ENCODE measurements around the gene ECE1.

Gene ECE1

DNA sequence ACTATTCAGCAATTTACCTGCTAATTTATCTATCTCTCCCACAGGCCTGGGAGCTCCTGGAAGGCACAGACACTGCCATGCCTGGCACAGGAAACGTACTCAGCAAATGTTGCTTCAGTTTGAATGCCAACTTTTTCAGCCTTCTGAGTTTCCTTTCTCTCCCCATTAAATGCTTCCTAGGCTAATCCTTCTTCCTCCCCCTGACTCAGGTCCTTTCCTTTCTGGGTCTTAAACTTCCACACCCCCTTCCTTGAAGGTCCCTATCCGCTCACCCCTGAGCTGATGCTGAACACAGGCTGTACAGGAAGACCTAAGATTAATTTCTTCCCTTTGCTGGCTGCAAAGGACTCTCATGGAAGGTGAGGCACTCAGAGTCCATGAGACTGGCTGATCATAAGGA, 40.3 kb upstream of the ECE1 start:
- TF ChIP-seq CTCF (IDR thresholded peaks at IDR 0.05; ENCODE audit: low read depth, low read length): no peak

DNA sequence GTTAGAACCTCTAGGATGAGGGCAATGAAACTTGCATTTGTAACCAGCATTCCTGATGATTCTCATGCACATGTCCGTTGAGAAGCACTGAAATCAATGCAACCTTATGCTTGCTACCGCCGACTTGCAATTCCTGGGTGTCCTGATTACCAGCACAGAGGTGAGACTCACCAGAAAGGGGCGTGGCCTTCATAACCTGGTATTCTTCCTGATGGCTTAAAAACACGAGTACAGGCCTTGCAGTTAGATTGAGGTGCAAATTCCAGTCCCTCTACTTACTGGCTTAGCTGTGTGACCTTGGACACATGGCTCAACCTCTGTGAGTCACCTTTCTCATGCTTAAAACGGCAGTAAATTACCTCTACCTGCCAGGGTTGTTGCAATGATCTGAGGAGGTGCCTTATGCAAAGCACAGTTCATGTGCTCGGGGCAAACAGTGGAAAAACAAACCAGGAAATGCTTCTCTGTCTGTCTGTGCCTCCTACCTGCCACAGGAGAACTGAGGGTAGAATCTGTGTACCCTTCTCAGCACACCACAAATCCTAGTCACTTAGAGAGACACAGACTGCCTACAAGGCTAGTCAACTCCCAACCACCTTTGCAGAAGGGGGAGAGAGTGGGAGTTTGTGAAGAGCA, 39.1 kb upstream of the ECE1 start:
- H3K4me3 ChIP-seq (replicated peaks in 1 of 2; ENCODE audit: low read depth in 2 of 2, low read length in 2 of 2): no peak overlapping the region
- DNase-seq (ENCODE audit: low read depth in 2 of 2): no peak
- TF ChIP-seq CTCF (IDR thresholded peaks at IDR 0.05; ENCODE audit: low read depth, low read length): no peak

More for the DNA sequence above, 40.3 kb upstream of the ECE1 start:
- no peak overlapping the region for H3K4me3 ChIP-seq (replicated peaks in 1 of 2; ENCODE audit: low read depth in 2 of 2, low read length in 2 of 2)
- DNase-seq (ENCODE audit: low read depth in 2 of 2): no peak

GRCh38 chr1:21327566-21328323, 37.5 kb upstream of the ECE1 start:
- no peak for TF ChIP-seq CTCF (IDR thresholded peaks at IDR 0.05; ENCODE audit: low read depth, low read length)
- no peak for DNase-seq (ENCODE audit: low read depth in 2 of 2)

DNA sequence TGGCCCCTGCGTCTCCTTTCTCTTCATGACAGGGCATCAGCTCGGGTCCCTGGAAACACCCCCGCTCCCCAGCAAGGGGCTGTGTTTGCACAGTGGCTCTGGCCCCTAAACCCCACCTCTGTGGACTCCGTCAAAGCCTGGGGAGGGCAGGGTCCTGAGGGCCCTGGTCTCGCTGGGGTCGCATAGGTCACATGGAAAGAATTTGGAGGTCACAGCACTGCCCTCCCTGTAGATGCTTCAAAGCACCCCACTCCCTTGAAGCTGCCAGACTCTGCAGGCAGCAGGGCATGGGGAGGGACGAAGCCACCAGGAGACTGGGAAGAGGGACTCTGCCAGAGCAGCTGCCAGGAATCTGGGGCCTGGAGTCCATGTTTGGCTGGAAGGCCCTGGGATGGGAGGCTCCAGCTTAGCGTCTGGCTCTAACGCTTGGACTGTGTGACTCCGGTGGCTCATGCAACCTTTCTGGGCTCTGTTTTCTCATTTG, 36.6 kb upstream of the ECE1 start:
- DNase-seq (ENCODE audit: low read depth in 2 of 2): no peak
- no peak for TF ChIP-seq CTCF (IDR thresholded peaks at IDR 0.05; ENCODE audit: low read depth, low read length)
- no peak overlapping the region for H3K4me3 ChIP-seq (replicated peaks in 1 of 2; ENCODE audit: low read depth in 2 of 2, low read length in 2 of 2)

More at GRCh38 chr1:21327566-21328323, 37.5 kb upstream of the ECE1 start:
- no peak overlapping the region for H3K4me3 ChIP-seq (replicated peaks in 1 of 2; ENCODE audit: low read depth in 2 of 2, low read length in 2 of 2)

DNA sequence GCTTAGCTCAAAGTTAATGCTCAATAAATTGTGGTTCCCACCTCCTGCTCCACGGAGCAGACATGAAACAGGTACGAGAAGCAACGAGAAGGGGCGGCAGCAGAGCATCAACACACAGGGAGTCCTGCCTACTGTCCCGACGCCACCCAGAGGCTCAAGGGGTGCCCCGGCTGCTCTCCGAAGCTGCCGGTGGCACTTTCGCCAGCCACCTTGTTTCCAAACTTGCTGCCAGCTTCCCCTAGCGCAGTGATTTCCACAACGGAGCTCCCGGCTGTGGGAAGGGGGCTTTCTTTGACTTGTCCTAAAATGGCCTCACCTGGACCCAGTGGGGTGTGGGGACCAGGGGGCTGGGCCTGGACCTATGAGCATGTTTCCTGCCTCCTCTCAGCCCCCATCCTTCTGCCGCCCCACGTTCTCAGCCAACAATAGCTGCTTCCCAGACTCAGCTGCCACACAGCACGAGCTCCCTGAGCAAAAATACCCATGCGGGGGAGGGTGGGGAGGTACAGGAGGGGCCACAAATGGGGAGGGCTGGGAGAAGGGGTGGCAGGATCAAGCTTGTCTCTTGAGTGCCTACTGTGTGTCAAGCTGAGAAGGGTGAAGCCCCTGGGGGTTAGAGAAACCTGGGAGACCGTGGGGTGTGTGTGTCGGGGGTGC, 35.6 kb upstream of the ECE1 start:
- DNase-seq (ENCODE audit: low read depth in 2 of 2): no peak
- no peak overlapping the region for H3K4me3 ChIP-seq (replicated peaks in 1 of 2; ENCODE audit: low read depth in 2 of 2, low read length in 2 of 2)
- TF ChIP-seq CTCF (IDR thresholded peaks at IDR 0.05; ENCODE audit: low read depth, low read length): no peak

- DNase-seq (ENCODE audit: low read depth in 2 of 2): no peak
- H3K4me3 ChIP-seq (replicated peaks in 1 of 2; ENCODE audit: low read depth in 2 of 2, low read length in 2 of 2): no peak overlapping the region
- TF ChIP-seq CTCF (IDR thresholded peaks at IDR 0.05; ENCODE audit: low read depth, low read length): no peak
Observed at GRCh38 chr1:21325231-21325718, 35.0 kb upstream of the ECE1 start.
